ENCODE data around the gene GEN1.

GEN1 gene

DNA sequence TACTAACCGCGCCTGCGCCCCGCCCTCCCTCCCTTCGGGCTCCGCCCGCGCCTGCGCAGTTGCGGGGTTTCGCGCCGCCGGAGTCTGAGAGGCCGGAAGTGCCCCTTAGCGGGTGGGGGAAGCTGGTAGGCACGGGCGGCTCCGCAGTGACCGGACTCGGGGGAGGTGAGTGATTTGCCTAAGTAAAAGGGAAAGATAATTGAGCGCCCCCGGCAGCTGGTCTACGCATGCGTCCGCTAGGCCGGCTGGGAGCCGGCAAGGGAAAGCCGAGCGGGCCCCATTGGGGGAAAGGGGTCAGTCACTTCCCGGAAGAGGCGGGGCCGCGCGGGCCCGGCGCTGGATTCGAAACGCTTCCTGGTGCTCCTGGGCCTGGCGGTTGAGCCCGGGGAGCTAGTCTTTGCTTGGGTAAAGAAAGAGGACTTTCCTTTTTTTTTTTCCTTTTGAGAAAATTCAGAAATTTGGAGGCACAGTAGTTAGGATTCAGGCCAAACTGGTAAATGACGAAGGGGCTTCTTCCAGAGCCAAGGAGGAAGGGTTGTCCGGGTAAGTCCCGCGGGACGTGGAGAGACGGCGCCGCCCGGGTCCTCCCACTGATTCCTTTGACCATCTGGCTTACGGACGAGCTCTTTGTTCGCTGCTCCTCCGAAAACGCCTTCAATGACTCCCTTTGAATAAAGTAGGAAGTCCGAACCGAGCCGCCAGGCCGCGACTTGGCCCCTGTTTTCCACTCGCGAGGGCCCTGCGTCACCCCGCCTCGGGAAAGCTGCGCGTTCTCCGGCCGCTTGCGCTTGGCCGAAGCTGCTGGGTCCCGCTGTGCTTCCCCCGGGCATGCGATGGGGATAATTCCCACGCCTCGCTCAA, at the start of gene GEN1, which contains the start of gene SMC6:
GEN1 (plus strand) TSS at position 336 of the 861 bp plus-strand sequence. CDS start 5,806 bp downstream, outside the sequence.
SMC6 (minus strand) TSS at position 8 of the 861 bp plus-strand sequence. CDS start 7,864 bp downstream, outside the sequence.
- no peak for TF ChIP-seq CTCF (IDR thresholded peaks at IDR 0.05; ENCODE audit: extremely low read depth, missing control alignments)
- peak; percentile 94 for DNase-seq (ENCODE audit: low spot score)

- DNase-seq (ENCODE audit: low spot score) = no peak
- no peak for TF ChIP-seq CTCF (IDR thresholded peaks at IDR 0.05; ENCODE audit: extremely low read depth, missing control alignments)
Observed at GRCh38 chr2:17706845-17707244, 47.1 kb upstream of the GEN1 start.

DNA sequence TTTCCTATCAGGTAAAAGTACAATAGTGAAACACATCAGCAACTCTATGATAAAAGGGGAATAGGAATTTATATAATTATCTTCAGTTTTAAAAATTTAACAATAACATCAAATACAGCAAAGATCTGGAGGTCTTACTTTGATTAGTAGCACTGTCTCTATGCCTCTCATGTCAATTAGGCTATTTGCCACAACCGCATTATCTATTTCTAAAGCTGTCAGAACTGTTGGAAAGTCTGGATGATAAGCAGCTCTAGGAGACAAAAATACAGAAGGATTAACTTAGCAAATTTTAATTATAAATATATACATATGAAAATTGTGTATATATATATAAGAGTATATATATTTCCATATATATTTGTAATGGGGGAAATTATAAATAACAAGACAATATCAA, 45.4 kb upstream of the GEN1 start:
- DNase-seq (ENCODE audit: low spot score) = no peak
- no peak for TF ChIP-seq CTCF (IDR thresholded peaks at IDR 0.05; ENCODE audit: extremely low read depth, missing control alignments)

- no peak for TF ChIP-seq CTCF (IDR thresholded peaks at IDR 0.05; ENCODE audit: extremely low read depth, missing control alignments)
- DNase-seq (ENCODE audit: low spot score) = no peak
Observed at GRCh38 chr2:17709897-17710296, 44.0 kb upstream of the GEN1 start.

GRCh38 chr2:17710547-17711248, 43.2 kb upstream of the GEN1 start:
- no peak for DNase-seq (ENCODE audit: low spot score)
- no peak for TF ChIP-seq CTCF (IDR thresholded peaks at IDR 0.05; ENCODE audit: extremely low read depth, missing control alignments)

DNA sequence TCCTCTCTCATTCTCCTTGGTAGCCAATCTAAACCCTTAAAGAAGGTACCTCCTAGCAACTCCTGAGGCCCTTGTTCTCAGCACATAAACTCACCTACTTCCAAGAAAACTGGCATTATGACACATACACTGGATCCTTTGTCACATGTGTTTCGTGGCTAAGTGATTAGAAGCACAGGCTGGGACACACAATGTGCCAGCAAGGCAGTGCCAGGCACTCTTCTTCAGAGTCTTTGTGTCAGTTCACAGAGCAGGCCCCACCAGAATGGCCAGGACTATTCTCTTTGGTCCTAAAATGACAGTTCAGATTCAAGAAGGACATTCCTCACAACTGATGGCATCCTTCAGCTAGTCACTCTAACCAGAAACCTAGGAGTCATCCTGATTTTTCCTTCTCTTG, 40.6 kb upstream of the GEN1 start:
- no peak for DNase-seq (ENCODE audit: low spot score)
- TF ChIP-seq CTCF (IDR thresholded peaks at IDR 0.05; ENCODE audit: extremely low read depth, missing control alignments) = no peak

GRCh38 chr2:17717666-17718065, 36.3 kb upstream of the GEN1 start:
- DNase-seq (ENCODE audit: low spot score) = no peak
- no peak for TF ChIP-seq CTCF (IDR thresholded peaks at IDR 0.05; ENCODE audit: extremely low read depth, missing control alignments)
